Endothelial cell of umbilical vein (primary cell): ENCODE data around the gene PROZ. TPM values are rescaled to one million over a fixed set of nuclear protein-coding genes. Genes with fewer than 3 reads are reported as not detected.

Source experiments
- BruUV-seq: library from RNA; stranded (reverse); fragments of 400-500 nt; replicated peaks from 2 replicates; lab custom pipeline; 2021; lab: Mats Ljungman, UMichigan
- CTCF ChIA-PET: fragments of 300-600, 350-600 bp; sonication (Branson Sonifier 250); formaldehyde crosslinking; loops from one replicate; lab custom pipeline; 2021; ENCODE audit warnings: antibody characterized with exemption, inconsistent platforms; lab: Charles Lee
- POLR2A ChIA-PET: fragments of 300-600, 350-600 bp; sonication (Branson Sonifier 250); formaldehyde crosslinking; loops from one replicate; lab custom pipeline; 2021; ENCODE audit warnings: antibody characterized with exemption, inconsistent platforms; lab: Charles Lee
- DNase-seq: peaks from one replicate; pipeline ENCODE4 v3.0.0-alpha.2; 2011; ENCODE audit warnings: low read depth, low spot score
- FAIRE-seq: peaks from 2 replicates; lab custom pipeline; 2011; peaks lifted over from hg19 to GRCh38; lab: Jason Lieb, UNC
- H2AFZ ChIP-seq: 2 replicates; pipeline ENCODE4 v1.6.0; 2012; ENCODE audit warnings: low read depth, low read length, control low read depth, inconsistent platforms
- H3K27ac ChIP-seq: 2 replicates; pipeline ENCODE4 v1.5.1; 2011; ENCODE audit warnings: low read depth, mild to moderate bottlenecking, control low read depth, low read length, moderate library complexity; ENCODE audit not compliant: insufficient read depth
- H3K27me3 ChIP-seq, 2 experiments: 2 replicates each; pipeline versions ENCODE4 v1.6.0 to v1.6.1; 2011; ENCODE audit warnings: low read length in 2 of 2, mixed read lengths in 1 of 2; ENCODE audit not compliant: control insufficient read depth in 2 of 2, insufficient read depth in 2 of 2
- H3K36me3 ChIP-seq, 2 experiments: 2 replicates in 1 of 2; 3 replicates in 1 of 2; pipeline ENCODE4 v1.5.1; 2011; ENCODE audit warnings: low read length in 2 of 2, mild to moderate bottlenecking in 1 of 2, moderate library complexity in 1 of 2; ENCODE audit not compliant: control insufficient read depth in 2 of 2, insufficient read depth in 2 of 2; ENCODE audit errors: extremely low read depth in 1 of 2
- H3K4me1 ChIP-seq: 3 replicates; pipeline ENCODE4 v1.5.1; 2011; ENCODE audit warnings: mild to moderate bottlenecking, low read length; ENCODE audit not compliant: control insufficient read depth, insufficient read depth; ENCODE audit errors: extremely low read depth
- H3K4me2 ChIP-seq: 2 replicates; pipeline ENCODE4 v1.6.1; 2011; ENCODE audit warnings: low read length, control low read depth, mixed read lengths; ENCODE audit not compliant: insufficient read depth
- H3K4me3 ChIP-seq, 3 experiments: fragments of 200-600 bp in 1 of 3; sonication (generic), shearing (Covaris generic) in 1 of 3; replicated peaks in 1 of 3; 2 replicates each; pipeline ENCODE4 v1.5.1; 2011 to 2016; ENCODE audit warnings: control low read depth in 3 of 3, low read length in 3 of 3, mild to moderate bottlenecking in 2 of 3, inconsistent platforms in 1 of 3, low read depth in 1 of 3, moderate library complexity in 1 of 3; ENCODE audit not compliant: insufficient read depth in 1 of 3
- H3K79me2 ChIP-seq: 2 replicates; pipeline ENCODE4 v1.6.0; 2012; ENCODE audit warnings: low read length, inconsistent platforms; ENCODE audit not compliant: control insufficient read depth, insufficient read depth
- H3K9ac ChIP-seq: replicated peaks from 2 replicates; pipeline ENCODE3; 2011; ENCODE audit warnings: low read length, control low read depth; ENCODE audit not compliant: insufficient read depth; ENCODE audit errors: extremely low read depth
- H3K9me1 ChIP-seq: replicated peaks from 3 replicates; pipeline ENCODE4 v1.6.0; 2011; ENCODE audit warnings: mild to moderate bottlenecking, low read length; ENCODE audit not compliant: control insufficient read depth, insufficient read depth; ENCODE audit errors: extremely low read depth
- H3K9me3 ChIP-seq: replicated peaks from 2 replicates; pipeline ENCODE4 v1.5.1; 2012; ENCODE audit warnings: low read length, inconsistent platforms; ENCODE audit not compliant: control insufficient read depth, insufficient read depth
- H4K20me1 ChIP-seq: replicated peaks from 2 replicates; pipeline ENCODE3; 2011; ENCODE audit warnings: mild to moderate bottlenecking, low read length; ENCODE audit not compliant: control insufficient read depth, insufficient read depth; ENCODE audit errors: extremely low read depth
- CTCF ChIP-seq, 2 donors: IDR thresholded peaks; 1 replicate in 1 of 2; 2 replicates in 1 of 2; pipeline ENCODE4 v1.5.1; 2011; ENCODE audit warnings: low read length in 2 of 2, mild to moderate bottlenecking in 2 of 2, moderate library complexity in 2 of 2, control low read depth in 1 of 2, inconsistent platforms in 1 of 2, low read depth in 1 of 2; ENCODE audit not compliant: insufficient read depth in 1 of 2; ENCODE audit errors: extremely low read depth in 1 of 2
- EZH2 ChIP-seq: IDR thresholded peaks from 2 replicates; pipeline ENCODE4 v1.6.1; 2012; ENCODE audit warnings: borderline replicate concordance, low read depth, mild to moderate bottlenecking, moderate library complexity, low read length, inconsistent platforms; ENCODE audit not compliant: severe bottlenecking
- FOS ChIP-seq: IDR thresholded peaks from 2 replicates; pipeline ENCODE4 v1.6.1; 2011; ENCODE audit warnings: mild to moderate bottlenecking, low read length, moderate library complexity, borderline replicate concordance; ENCODE audit not compliant: insufficient read depth
- GATA2 ChIP-seq: IDR thresholded peaks from 2 replicates; pipeline ENCODE4 v1.7.0; 2011; ENCODE audit warnings: low read depth, mild to moderate bottlenecking, moderate library complexity, mixed read lengths, low read length; ENCODE audit not compliant: insufficient read length, insufficient read depth
- JUN ChIP-seq: IDR thresholded peaks from 2 replicates; pipeline ENCODE4 v1.6.1; 2011; ENCODE audit warnings: borderline replicate concordance, low read depth; ENCODE audit not compliant: insufficient read length, insufficient read depth
- MAX ChIP-seq: IDR thresholded peaks from 2 replicates; pipeline ENCODE4 v1.6.1; 2011; ENCODE audit not compliant: insufficient read depth, insufficient read length
- POLR2A ChIP-seq: IDR thresholded peaks from 2 replicates; pipeline ENCODE4 v1.6.1; 2012; ENCODE audit warnings: low read depth, mild to moderate bottlenecking, control low read depth, low read length
- dilution Hi-C: fragments of 300-500 bp; cut with MboI; formaldehyde crosslinking; loops from one replicate; pipeline ENCODE4 v1.15.0; 2019; ENCODE audit warnings: low sequenced_read_pairs; ENCODE audit not compliant: extremely low pct_ligation_motif_present
- intact Hi-C: fragments of 100-400 bp; cut with micrococcal nuclease; formaldehyde crosslinking; loops from one replicate; pipeline ENCODE4 v1.10.0; 2022
- polyA plus RNA-seq, 4 experiments: library from polyadenylated mRNA; depleted of rRNA in 3 of 4; stranded (reverse) in 3 of 4; unstranded in 1 of 4; fragments of >200 nt; gene quantifications; 2 replicates each; pipeline versions ENCODE4 v1.2.1 to v1.2.3, GENCODE V29; 2011 to 2012; ENCODE audit warnings: missing spikeins in 1 of 4
- total RNA-seq: library from RNA; stranded (reverse); gene quantifications from 2 replicates; pipeline ENCODE4 v1.2.3, GENCODE V29; 2021

The PROZ gene
- total and polyA plus RNA-seq, 2 donors (not counting 3 experiments of a cell fraction or from before 2014, with no cell fraction given): not detected

- Histone ChIP-seq H3K27me3 (no peaks in the 10 kb centered on the region), H3K9ac (no peak overlapping the region), H3K9me3 (no peaks in the 10 kb centered on the region), H3K79me2 (peaks cover 21% of the 10 kb centered on the region), H4K20me1 (no peaks in the 10 kb centered on the region), H3K9me1 (no peaks in the 10 kb centered on the region), H2AFZ (no peak overlapping the region), H3K4me1 (no peaks in the 10 kb centered on the region), H3K36me3 (peaks cover 21 to 30% of the 10 kb centered on the region in 2 experiments), H3K27ac (no peak overlapping the region), H3K4me3 (no peak overlapping the region), H3K4me2 (no peak overlapping the region)
- intact Hi-C loops: no loop called here
- DNase-seq (no peak), FAIRE-seq (no peak)
- CTCF ChIA-PET: no interaction called here
- POLR2A ChIA-PET: no interaction called here
- BruUV-seq: no TSS peak
- dilution Hi-C loops: no loop called here
- TF ChIP-seq GATA2: no peak
- TF ChIP-seq CTCF (IDR thresholded peaks at IDR 0.05; ENCODE audit: extremely low read depth in 1 of 2, insufficient read depth in 1 of 2, low read depth in 1 of 2, low read length in 2 of 2): no peak
- no peak for TF ChIP-seq POLR2A
Measured at GRCh38 chr13:113196970-113197737, 38.7 kb downstream of the PROZ start.

GRCh38 chr13:113201815-113202214 is 43.4 kb downstream of the PROZ start:
- intact Hi-C loops: no loop called here
- H3K9ac ChIP-seq: no peak overlapping the region
- POLR2A ChIA-PET: no interaction called here

More at GRCh38 chr13:113201815-113202214, 43.4 kb downstream of the PROZ start:
- H4K20me1 ChIP-seq: no peaks in the 10 kb centered on the region
- DNase-seq: no peak
- CTCF ChIA-PET: no interaction called here
- H3K27ac ChIP-seq: no peak overlapping the region
- dilution Hi-C loops: no loop called here
- no peak for FAIRE-seq
- TF ChIP-seq EZH2 (no peak), GATA2 (no peak), JUN (no peak), FOS (no peak), MAX (no peak)
- H3K4me3 ChIP-seq: no peak overlapping the region
- peaks cover 13% of the 10 kb centered on the region in 2 experiments for H3K36me3 ChIP-seq
- peaks cover 2% of the 10 kb centered on the region for H3K4me1 ChIP-seq
- H3K4me2 ChIP-seq: no peak overlapping the region
- H2AFZ ChIP-seq: no peak overlapping the region
- no TSS peak for BruUV-seq
- no peaks in the 10 kb centered on the region for H3K9me3 ChIP-seq
- no peaks in the 10 kb centered on the region for H3K27me3 ChIP-seq
- no peaks in the 10 kb centered on the region for H3K9me1 ChIP-seq
- peaks cover 67% of the 10 kb centered on the region for H3K79me2 ChIP-seq
